Cerebellar cortex (tissue), 1 donor: ENCODE data around the gene TTLL9.
"Not testable (repeated sequence)": the region's sequence is repeated elsewhere in the genome, so short reads cannot be mapped to it uniquely, and the experiment has no call there.

ENCODE experiments used
- DNase-seq: peaks from one replicate; pipeline ENCODE4 v3.0.0-alpha.2; 2015; ENCODE audit warnings: low spot score

Gene TTLL9

DNA sequence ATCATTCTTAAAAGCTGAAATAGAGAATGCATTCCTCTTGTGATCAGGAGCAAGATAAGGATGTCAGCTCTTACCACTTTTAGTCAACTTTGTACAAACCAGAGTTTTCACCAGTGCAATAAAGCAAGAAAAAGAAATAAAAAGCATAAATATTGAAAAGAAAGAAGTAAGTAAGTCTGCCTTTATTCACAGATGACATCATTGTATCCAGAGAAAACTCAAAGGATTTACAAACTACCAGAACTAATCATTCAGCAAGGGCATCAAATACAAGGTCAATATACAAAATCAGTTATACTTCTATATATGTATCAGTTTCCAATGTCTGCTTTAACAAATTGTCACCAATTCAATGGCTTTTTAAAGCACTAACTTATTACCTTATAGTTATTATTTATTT is 13.4 kb downstream of the TTLL9 start:
- no peak for DNase-seq

- peak; percentile 58 for DNase-seq
Measured at GRCh38 chr20:31890646-31891045, 20.2 kb downstream of the TTLL9 start.

DNA sequence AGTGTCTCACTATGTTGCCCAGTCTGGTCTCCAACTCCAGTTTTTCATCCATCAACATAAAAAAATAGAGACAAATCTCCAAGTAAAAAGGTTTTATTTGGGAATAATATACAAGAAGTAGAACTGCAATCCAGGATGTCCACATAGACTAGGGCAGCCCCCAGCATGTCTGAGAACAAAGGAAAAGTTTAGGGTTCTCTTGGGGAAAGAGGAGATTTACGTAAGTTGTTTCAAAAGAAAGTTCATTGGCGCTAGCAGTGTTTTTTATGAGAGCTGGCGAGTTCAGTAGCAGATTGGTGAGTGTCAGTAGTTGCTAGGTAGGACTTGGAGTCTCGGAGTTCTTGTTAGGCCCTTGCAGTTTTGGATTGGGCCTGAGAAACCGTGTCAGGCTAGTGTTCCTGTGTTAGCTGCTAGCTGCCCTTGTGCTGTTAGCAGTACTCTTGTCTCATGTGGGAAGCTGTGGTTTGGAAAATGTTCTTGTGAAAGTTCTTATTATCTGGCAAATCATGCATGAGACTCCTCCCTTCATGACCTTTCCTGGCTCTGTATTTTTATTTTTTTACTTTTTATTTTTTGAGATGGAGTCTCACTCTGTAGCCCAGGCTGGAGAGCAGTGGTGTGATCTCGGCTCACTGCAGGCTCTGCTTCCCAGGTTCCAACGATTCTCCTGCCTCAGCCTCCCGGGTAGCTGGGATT is 24.7 kb downstream of the TTLL9 start:
- peak; percentile 80 for DNase-seq

DNA sequence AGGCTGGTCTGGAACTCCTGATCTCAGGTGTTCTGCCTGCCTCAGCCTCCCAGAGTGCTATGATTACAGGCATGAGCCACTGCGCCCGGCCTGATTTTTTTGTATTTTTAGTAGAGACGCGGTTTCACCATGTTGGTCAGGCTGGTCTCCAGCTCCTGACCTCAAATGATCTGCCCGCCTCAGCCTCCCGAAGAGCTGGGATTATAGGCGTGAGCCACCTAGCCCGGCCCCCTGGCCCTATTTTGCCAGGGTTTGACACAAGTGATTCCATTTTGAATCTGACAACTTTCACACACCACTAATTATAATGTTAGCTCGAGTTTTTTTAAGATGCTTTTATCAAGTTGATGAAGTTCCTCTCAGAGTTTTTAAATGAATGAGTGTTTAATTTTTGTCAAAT is 25.6 kb downstream of the TTLL9 start:
- no peak for DNase-seq

GRCh38 chr20:31897541-31897940 is 27.1 kb downstream of the TTLL9 start:
- no peak for DNase-seq

DNA sequence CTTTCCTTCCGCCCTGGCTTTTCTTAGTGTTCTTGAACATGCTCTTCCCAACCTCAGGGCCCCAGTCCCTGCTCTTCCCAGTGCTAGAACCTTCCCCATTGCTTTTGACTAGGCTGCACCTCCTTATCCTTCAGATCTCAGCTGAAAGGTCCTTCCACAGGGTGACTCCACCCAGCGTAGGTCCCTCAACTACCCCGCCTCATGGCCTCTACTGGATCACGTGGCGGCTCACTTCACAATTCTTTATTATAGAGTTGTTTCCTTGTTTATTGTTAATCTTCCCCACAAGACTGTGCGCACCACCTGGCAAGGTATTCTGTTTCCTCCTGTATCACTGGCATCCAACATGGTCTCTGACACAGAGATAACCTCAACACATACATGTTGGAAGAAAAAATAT is 31.2 kb downstream of the TTLL9 start:
- no peak for DNase-seq

- DNase-seq: no peak
Measured at GRCh38 chr20:31903627-31904386, 33.4 kb downstream of the TTLL9 start.

DNA sequence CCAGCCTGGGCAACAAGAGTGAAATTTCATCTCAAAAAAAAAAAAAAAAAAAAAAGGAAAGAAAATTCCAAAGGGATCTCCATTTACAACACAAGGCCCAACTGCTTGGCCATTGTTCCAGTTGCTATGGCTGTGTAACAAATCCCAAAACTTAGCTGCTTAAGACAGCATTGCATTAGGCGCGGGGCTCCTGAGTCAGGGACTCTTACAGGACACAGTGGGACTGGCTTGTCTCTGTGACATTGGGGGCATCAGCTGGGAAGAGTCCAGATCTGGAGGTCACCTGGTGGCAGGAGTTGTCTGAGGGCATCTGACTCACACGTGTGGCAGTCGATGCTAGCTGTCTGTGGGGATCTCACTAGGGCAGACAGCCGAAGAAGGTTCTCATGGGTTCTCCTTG is 35.6 kb downstream of the TTLL9 start:
- no peak for DNase-seq

DNA sequence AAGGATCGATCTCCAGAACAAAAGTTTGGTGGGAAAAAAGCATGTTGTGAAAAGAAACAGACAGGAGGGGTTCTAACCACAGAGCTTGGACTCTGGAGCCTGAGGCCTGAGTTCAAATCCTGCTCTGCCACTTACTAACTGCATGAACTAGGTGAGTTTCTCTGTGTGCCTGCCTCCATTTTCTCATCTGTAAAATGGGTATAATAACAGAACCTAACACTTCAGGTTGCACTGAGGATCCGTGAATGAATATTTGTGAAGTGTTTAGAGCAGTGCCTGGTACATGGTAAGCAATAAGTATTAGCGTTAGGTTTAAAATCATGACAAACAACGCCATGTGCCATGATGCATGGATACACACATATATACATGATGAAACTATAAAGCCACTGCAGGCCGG is 36.6 kb downstream of the TTLL9 start:
- no peak for DNase-seq

GRCh38 chr20:31908016-31908415 is 37.6 kb downstream of the TTLL9 start:
- DNase-seq: no peak

DNA sequence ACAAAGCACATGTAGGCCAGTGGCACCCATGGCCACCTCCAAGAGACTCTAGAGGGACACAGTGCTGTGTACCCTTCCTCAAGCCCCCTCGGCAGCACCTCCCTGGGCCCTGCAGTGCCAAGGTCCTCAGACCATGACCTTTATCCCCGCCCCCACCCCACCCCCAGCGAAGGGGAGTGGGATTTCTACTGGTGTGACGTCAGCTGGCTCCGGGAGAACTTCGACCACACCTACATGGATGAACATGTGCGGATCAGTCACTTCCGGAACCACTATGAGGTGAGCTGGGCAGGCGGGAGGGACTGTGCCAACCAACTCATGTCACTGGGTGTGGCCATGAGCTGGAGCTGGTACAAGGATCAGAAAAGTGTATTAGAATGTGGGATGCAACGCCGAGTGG is 38.0 kb downstream of the TTLL9 start:
- no peak for DNase-seq

- no peak for DNase-seq
Measured at GRCh38 chr20:31909253-31910070, 39.0 kb downstream of the TTLL9 start.

DNA sequence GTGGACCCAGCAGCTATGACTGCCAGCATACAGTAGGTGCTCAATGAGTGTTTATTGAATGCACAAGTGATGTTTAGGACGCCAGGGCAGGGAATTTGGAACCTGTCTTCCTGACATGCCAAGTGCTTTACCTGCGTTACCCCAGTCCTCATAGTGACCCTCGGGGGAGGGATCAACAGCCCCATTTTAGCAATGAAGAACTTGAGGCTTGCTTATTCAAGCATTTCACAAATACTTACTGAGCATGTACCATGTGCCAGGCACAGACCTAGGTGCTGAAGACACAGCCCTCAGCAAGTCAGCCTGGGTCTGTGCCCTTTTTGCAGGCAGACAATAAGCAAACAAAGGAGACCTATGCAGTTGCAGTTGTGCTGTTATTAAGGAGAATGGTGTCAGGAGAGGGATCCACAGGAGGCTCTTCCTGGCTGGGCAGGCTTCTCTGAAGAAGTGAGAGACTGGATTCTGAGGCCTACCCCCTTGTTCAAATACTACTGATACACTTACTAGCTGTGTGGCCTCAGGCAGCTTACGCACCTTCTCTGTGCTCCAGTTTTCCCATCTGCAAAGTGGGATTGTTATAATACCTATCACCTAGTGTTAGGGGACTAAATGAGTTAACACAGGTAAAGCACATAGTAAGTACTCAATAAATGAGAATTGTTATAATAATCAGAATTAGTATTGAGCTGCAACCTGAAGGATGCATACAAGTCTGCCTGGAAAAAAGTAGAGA is 39.8 kb downstream of the TTLL9 start:
- no peak for DNase-seq

- DNase-seq: no peak
Measured at GRCh38 chr20:31913431-31914157, 43.2 kb downstream of the TTLL9 start.

- DNase-seq: no peak
Measured at GRCh38 chr20:31914170-31914569, 43.7 kb downstream of the TTLL9 start.

DNA sequence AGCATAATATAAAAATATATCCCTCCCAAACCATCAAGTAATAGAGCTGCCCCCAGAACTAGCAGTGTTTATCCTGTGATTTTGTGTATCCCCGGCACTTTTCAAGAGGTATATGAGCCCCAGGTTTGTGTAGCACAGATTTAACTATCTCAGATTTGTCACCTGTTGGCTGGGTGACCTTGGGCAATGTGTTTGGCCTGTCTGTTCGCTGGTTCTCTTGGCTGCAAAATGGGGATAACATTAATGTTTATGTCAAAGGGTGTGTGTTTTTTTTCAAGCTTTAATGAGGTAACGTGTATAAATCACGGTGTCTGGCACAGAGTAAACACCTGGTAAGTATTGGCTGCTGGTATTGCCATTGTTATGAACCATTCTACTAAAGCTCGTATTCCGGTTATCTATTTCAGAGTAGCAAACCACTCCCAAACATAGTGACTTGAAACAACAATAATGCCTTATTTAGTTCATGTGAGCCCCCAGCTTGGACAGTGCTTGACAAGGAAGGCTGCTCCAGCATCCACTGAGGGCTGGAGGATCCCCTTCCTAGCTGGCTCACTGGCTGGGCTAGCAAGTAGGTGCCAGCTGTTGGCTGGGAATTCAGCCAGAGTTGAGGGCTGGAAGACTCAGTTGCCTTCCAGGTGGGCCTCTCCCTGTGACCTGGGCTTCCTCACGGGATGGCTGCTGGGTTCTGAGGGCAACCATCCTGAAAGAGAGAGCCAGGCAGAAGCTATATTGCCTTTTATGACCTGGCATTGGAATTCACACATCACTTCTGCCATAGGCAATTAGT is 45.3 kb downstream of the TTLL9 start:
- no peak for DNase-seq

DNA sequence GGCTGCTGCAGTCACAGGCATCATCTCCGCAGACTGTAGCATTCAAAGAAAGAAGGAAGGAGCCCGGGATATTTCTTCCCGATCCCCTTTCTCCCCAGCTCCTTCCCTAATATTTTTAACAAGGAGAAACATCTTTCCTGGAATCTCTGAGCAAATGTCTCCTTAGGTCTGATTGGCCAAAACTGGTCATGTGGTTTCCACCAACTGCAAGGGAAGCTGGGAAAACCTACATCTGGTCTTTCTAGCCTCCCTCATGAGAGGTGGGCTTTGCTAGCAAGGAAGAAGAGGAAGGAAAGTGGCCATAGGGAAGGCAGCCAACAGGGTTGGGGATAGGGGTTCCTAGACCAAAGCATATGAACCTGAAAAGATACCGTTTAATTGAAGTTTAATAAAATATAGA is 46.3 kb downstream of the TTLL9 start:
- no peak for DNase-seq

- DNase-seq: not testable (repeated sequence)
Measured at GRCh38 chr20:31917962-31918412, 47.6 kb downstream of the TTLL9 start.

- DNase-seq: no peak
Measured at GRCh38 chr20:31918466-31919105, 48.2 kb downstream of the TTLL9 start.
